CD4-positive, alpha-beta T cell (primary cell): ENCODE measurements around the gene GRIA3. TPM values are rescaled to one million over a fixed set of nuclear protein-coding genes. Genes with fewer than 3 reads are reported as not detected.

ENCODE experiments used
- ATAC-seq: fragments of 200-7000 bp; cut with Tn5 transposase; one replicate; pipeline ENCODE4 v1.10.0; 2022; ENCODE audit warnings: mild to moderate bottlenecking; ENCODE audit not compliant: poor library complexity
- CTCF ChIA-PET: fragments of 350-600 bp; sonication (Branson Sonifier 250); formaldehyde crosslinking; loops from one replicate; lab custom pipeline; 2021; ENCODE audit warnings: antibody characterized with exemption, inconsistent platforms; lab: Charles Lee
- POLR2A ChIA-PET: fragments of 350-600 bp; sonication (Branson Sonifier 250); formaldehyde crosslinking; loops from one replicate; lab custom pipeline; 2021; ENCODE audit warnings: antibody characterized with exemption, inconsistent platforms; lab: Charles Lee
- DNase-seq, 14 experiments: peaks; one replicate each; pipeline ENCODE4 v3.0.0-alpha.2; 2013 to 2020; ENCODE audit warnings: mixed read lengths in 2 of 14
- H3K27ac ChIP-seq, 2 donors: one replicate each; pipeline versions ENCODE4 v1.5.1 to v1.7.0; 2013; ENCODE audit warnings: low read length in 2 of 2, low read depth in 1 of 2, mild to moderate bottlenecking in 1 of 2
- H3K27me3 ChIP-seq, 2 experiments: 1 replicate in 1 of 2; 2 replicates in 1 of 2; pipeline versions ENCODE4 v1.6.1 to v1.7.0; 2013; ENCODE audit warnings: low read length in 2 of 2, control low read depth in 1 of 2, mild to moderate bottlenecking in 1 of 2, moderate library complexity in 1 of 2; ENCODE audit not compliant: insufficient read depth in 2 of 2, control insufficient read depth in 1 of 2
- H3K36me3 ChIP-seq: one replicate; pipeline ENCODE4 v1.6.1; 2013; ENCODE audit warnings: low read length, control low read depth; ENCODE audit not compliant: insufficient read depth
- H3K4me1 ChIP-seq: one replicate; pipeline ENCODE4 v1.6.1; 2013; ENCODE audit warnings: low read length, control low read depth; ENCODE audit not compliant: insufficient read depth
- H3K4me3 ChIP-seq: one replicate; pipeline ENCODE4 v1.5.1; 2013; ENCODE audit warnings: mild to moderate bottlenecking, low read length, moderate library complexity
- H3K9me3 ChIP-seq, 2 experiments: 1 replicate in 1 of 2; 2 replicates in 1 of 2; pipeline versions ENCODE4 v1.6.1 to v1.7.0; 2013; ENCODE audit warnings: low read length in 2 of 2, mild to moderate bottlenecking in 2 of 2, control low read depth in 1 of 2, moderate library complexity in 1 of 2; ENCODE audit not compliant: control insufficient read depth in 1 of 2, insufficient read depth in 1 of 2
- H3K27ac Mint-ChIP-seq: one replicate; pipeline ENCODE4 v1.8.0; 2020; ENCODE audit warnings: mixed read lengths
- H3K27me3 Mint-ChIP-seq: one replicate; pipeline ENCODE4 v1.8.0; 2021; ENCODE audit warnings: mixed read lengths
- H3K36me3 Mint-ChIP-seq: one replicate; pipeline ENCODE4 v1.8.0; 2021; ENCODE audit warnings: low read depth, mixed read lengths
- H3K4me1 Mint-ChIP-seq: one replicate; pipeline ENCODE4 v1.8.0; 2021; ENCODE audit warnings: low read depth, mixed read lengths
- H3K4me3 Mint-ChIP-seq: one replicate; pipeline ENCODE4 v1.8.0; 2020; ENCODE audit warnings: mild to moderate bottlenecking, mixed read lengths
- H3K9me3 Mint-ChIP-seq: one replicate; pipeline ENCODE4 v1.8.0; 2020; ENCODE audit warnings: mixed read lengths
- CTCF ChIP-seq: fragments of 200-600 bp; IDR thresholded peaks from one replicate; pipeline ENCODE4 v1.8.0; 2022; ENCODE audit warnings: antibody characterized with exemption, mild to moderate bottlenecking
- intact Hi-C, 2 experiments: fragments of 100-400 bp; cut with DNase I in 1 of 2; cut with micrococcal nuclease in 1 of 2; formaldehyde crosslinking; loops; one replicate each; pipeline versions ENCODE4 v1.15.1 to v1.9.0; 2023 to 2025; cut with DNase I, micrococcal nuclease
- total RNA-seq, 174 experiments: library from RNA in 2 of 174; stranded (reverse) in 2 of 174; gene quantifications; one replicate each; pipeline ENCODE4 v1.2.3 and lab custom pipeline; 2021 to 2026

GRIA3 gene
- total RNA-seq, 2 experiments from 2014 or later: not detected

DNA sequence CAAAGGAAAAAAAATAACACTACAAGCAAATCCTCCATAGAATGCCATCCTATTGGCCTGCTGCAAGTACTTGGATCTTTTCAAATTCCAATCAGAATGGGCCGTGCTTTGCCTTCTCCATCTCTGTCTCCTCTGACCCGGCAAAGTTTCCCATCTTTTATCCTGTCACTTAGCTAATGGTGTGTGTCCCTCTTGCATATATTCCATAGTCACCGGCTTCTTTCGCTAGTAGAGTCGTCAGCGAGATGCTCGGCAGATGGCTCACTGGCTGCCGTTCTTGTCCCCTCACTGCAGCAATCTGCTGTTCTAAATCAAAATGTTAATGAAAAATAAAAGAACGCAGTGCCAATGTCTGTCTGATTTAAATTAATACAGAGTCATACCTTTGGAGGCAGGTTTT lies 22.1 kb downstream of the GRIA3 start:
- Histone ChIP-seq H3K36me3 (no peaks in the 10 kb centered on the region), H3K4me1 (no peaks in the 10 kb centered on the region), H3K9me3 (no peaks in the 10 kb centered on the region), H3K27ac (no peak overlapping the region), H3K27me3 (no peaks in the 10 kb centered on the region), H3K4me3 (no peak overlapping the region)
- CTCF ChIA-PET: no interaction called here
- Mint-ChIP-seq H3K4me1 (no peaks in the 10 kb centered on the region), H3K36me3 (no peaks in the 10 kb centered on the region), H3K4me3 (no peak overlapping the region), H3K27ac (no peak overlapping the region), H3K9me3 (no peaks in the 10 kb centered on the region), H3K27me3 (no peaks in the 10 kb centered on the region)
- ATAC-seq: no peak
- no peak for TF ChIP-seq CTCF
- intact Hi-C loops: no loop called here
- POLR2A ChIA-PET: no interaction called here
- no peak for DNase-seq

DNA sequence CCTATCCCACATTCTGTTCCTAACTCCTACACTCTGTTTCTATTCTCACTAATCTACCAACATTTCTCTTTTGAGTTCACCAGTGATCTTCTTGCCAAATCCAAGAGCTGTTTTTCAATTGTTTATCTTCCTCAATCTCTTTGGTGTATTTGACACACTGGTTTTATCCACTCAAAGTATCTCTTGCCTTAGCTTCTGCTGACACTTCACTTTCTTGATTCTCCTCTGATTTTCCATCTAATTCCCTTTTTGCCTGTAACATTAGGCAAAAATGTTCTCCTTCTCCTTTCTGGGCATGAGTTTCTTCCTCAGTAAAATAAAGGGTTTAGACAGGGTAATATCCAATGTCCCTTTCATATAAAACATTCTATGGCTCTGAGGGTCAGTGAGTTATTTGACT lies 26.2 kb downstream of the GRIA3 start:
- no peak for ATAC-seq
- Mint-ChIP-seq H3K27ac (no peak overlapping the region), H3K4me3 (no peak overlapping the region), H3K27me3 (no peaks in the 10 kb centered on the region), H3K9me3 (no peaks in the 10 kb centered on the region), H3K36me3 (no peaks in the 10 kb centered on the region), H3K4me1 (no peaks in the 10 kb centered on the region)
- ChIA-PET POLR2A (no interaction called here), CTCF (interaction anchor here (0.8 kb wide), 1 partner anchor 9 kb away, joined by 4 read pairs; no protein-coding TSS in a partner anchor)
- no peak overlapping the region for H3K4me3 ChIP-seq
- no peaks in the 10 kb centered on the region for H3K4me1 ChIP-seq
- no peaks in the 10 kb centered on the region for H3K36me3 ChIP-seq
- no peak overlapping the region for H3K27ac ChIP-seq
- no peak for DNase-seq
- no peaks in the 10 kb centered on the region for H3K9me3 ChIP-seq
- no peak for TF ChIP-seq CTCF
- intact Hi-C loops: no loop called here
- no peaks in the 10 kb centered on the region for H3K27me3 ChIP-seq

DNA sequence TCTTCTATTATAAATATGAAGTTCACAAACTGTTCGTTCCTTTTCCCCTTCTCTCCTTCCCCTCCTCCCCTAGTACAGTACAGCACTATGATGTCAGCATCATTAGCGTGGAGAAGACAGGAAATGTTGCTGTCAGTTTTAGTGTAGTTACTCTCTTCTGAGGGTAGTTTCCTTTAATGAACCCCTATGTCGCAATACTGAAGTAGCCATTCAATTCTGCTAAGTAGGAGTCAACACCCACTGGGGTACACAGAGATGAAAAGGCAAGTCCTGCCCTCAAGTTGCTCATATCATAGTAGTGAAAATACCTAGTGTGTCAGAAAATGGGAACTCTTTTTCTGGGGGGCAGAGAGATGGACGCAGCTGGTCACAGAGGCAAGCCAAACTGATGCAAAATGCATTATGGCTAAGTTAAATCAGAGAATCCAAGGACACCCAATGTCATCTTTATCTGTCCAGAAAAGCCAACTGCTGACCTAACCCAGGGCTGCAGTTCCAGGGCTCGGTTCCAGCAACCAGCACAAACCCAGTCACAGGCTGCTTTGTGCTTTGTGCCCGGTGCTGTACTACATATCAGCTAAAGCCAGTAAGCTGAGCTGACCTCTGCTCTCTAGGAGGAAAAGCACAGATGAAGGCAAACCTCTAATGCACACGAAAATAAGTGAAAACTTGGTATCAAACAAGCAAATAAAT lies 31.5 kb downstream of the GRIA3 start:
- ChIA-PET CTCF (no interaction called here), POLR2A (no interaction called here)
- no peaks in the 10 kb centered on the region for H3K27me3 Mint-ChIP-seq
- intact Hi-C loops: no loop called here
- DNase-seq (no peak), ATAC-seq (no peak)
- H3K27ac Mint-ChIP-seq: no peak overlapping the region
- no peaks in the 10 kb centered on the region for H3K36me3 Mint-ChIP-seq
- Histone ChIP-seq H3K36me3 (no peaks in the 10 kb centered on the region), H3K27ac (no peak overlapping the region), H3K9me3 (no peaks in the 10 kb centered on the region), H3K4me1 (no peaks in the 10 kb centered on the region), H3K4me3 (no peak overlapping the region), H3K27me3 (no peaks in the 10 kb centered on the region)
- no peaks in the 10 kb centered on the region for H3K9me3 Mint-ChIP-seq
- H3K4me3 Mint-ChIP-seq: no peak overlapping the region
- no peaks in the 10 kb centered on the region for H3K4me1 Mint-ChIP-seq
- TF ChIP-seq CTCF: no peak
